HCT116 (cell line): ENCODE measurements around the gene ADGRD1. TPM values are rescaled to one million over a fixed set of nuclear protein-coding genes. Genes with fewer than 3 reads are reported as not detected.

Experiments used
- ATAC-seq: fragments of 200-7000 bp; cut with Tn5 transposase; 2 replicates; pipeline ENCODE4 v1.9.1; 2020; ENCODE audit warnings: mild to moderate bottlenecking, moderate library complexity
- BruUV-seq: library from RNA; stranded (reverse); fragments of 400-500 nt; replicated peaks from 2 replicates; lab custom pipeline; 2021; lab: Mats Ljungman, UMichigan
- CTCF ChIA-PET: fragments of 300-600 bp; sonication (Branson Sonifier 250); formaldehyde crosslinking; loops from one replicate; lab custom pipeline; 2021; ENCODE audit warnings: antibody characterized with exemption; lab: Charles Lee
- POLR2A ChIA-PET: fragments of 300-600, 350-600 bp; sonication (Branson Sonifier 250); formaldehyde crosslinking; loops from one replicate; lab custom pipeline; 2021; ENCODE audit warnings: antibody characterized with exemption; lab: Charles Lee
- RAD21 ChIA-PET, 2 experiments: fragments of 300-600 bp; sonication (Branson Sonifier 250); formaldehyde crosslinking; loops; one replicate each; lab custom pipeline; 2023; ENCODE audit warnings: low total read pairs in 2 of 2; ENCODE audit not compliant: uncharacterized antibody in 2 of 2, unreplicated experiment in 2 of 2, low non-redundant PET in 1 of 2; lab: Charles Lee
- DNase-seq: peaks from one replicate; pipeline ENCODE4 v3.0.0-alpha.2; 2010; ENCODE audit warnings: low read depth, low spot score
- H2AFZ ChIP-seq: fragments of 200-600 bp; shearing (Covaris generic), sonication (generic); 2 replicates; pipeline ENCODE4 v1.6.1; 2017; ENCODE audit warnings: low read depth, mixed run types, mixed read lengths, antibody characterized with exemption, low read length; ENCODE audit not compliant: poor library complexity, severe bottlenecking
- H3K27ac ChIP-seq: 2 replicates; pipeline ENCODE4 v1.5.1; 2012; ENCODE audit warnings: low read depth, low read length
- H3K27me3 ChIP-seq: fragments of 200-600 bp; sonication (generic); 2 replicates; pipeline ENCODE4 v1.6.1; 2016; ENCODE audit warnings: mixed run types, low read length, mixed read lengths; ENCODE audit not compliant: insufficient read depth
- H3K36me3 ChIP-seq, 2 experiments: fragments of 200-500 bp in 1 of 2; fragments of 200-600 bp in 1 of 2; sonication (Bioruptor generic) in 1 of 2; sonication (generic) in 1 of 2; 2 replicates each; pipeline versions ENCODE4 v1.5.1 to v1.6.1; 2014 to 2016; ENCODE audit warnings: low read length in 2 of 2, inconsistent platforms in 1 of 2, mixed read lengths in 1 of 2, mixed run types in 1 of 2; ENCODE audit not compliant: insufficient read depth in 2 of 2, control insufficient read depth in 1 of 2
- H3K4me1 ChIP-seq, 2 experiments: fragments of 200-600 bp in 1 of 2; sonication (generic) in 1 of 2; 2 replicates each; pipeline versions ENCODE4 v1.5.1 to v1.6.1; 2012 to 2017; ENCODE audit warnings: low read length in 2 of 2, inconsistent platforms in 1 of 2, mild to moderate bottlenecking in 1 of 2, mixed read lengths in 1 of 2, mixed run types in 1 of 2, moderate library complexity in 1 of 2; ENCODE audit not compliant: insufficient read depth in 2 of 2, control insufficient read depth in 1 of 2
- H3K4me2 ChIP-seq: fragments of 200-600 bp; sonication (generic); 2 replicates; pipeline ENCODE4 v1.6.1; 2017; ENCODE audit warnings: mixed run types, low read length, mixed read lengths
- H3K4me3 ChIP-seq, 2 experiments: fragments of 200-600 bp in 1 of 2; sonication (generic) in 1 of 2; replicated peaks in 1 of 2; 2 replicates each; pipeline ENCODE4 v1.5.1; 2011 to 2016; ENCODE audit warnings: low read length in 2 of 2, control low read depth in 1 of 2, low read depth in 1 of 2, mild to moderate bottlenecking in 1 of 2, mixed read lengths in 1 of 2, mixed run types in 1 of 2
- H3K79me2 ChIP-seq: fragments of 200-600 bp; sonication (generic); 2 replicates; pipeline ENCODE4 v1.6.1; 2017; ENCODE audit warnings: mild to moderate bottlenecking, mixed run types, low read length, moderate library complexity, mixed read lengths; ENCODE audit not compliant: insufficient read depth
- H3K9ac ChIP-seq: fragments of 200-600 bp; sonication (generic); 2 replicates; pipeline ENCODE4 v1.6.1; 2016; ENCODE audit warnings: low read length, mixed read lengths
- H3K9me2 ChIP-seq: fragments of 200-600 bp; sonication (generic), shearing (Covaris generic); 2 replicates; pipeline ENCODE4 v1.6.1; 2017; ENCODE audit warnings: mixed run types, mild to moderate bottlenecking, moderate library complexity; ENCODE audit not compliant: insufficient read depth
- H3K9me3 ChIP-seq, 2 experiments: fragments of 200-500 bp in 1 of 2; fragments of 200-600 bp in 1 of 2; sonication (Bioruptor generic) in 1 of 2; sonication (generic) in 1 of 2; 2 replicates each; pipeline ENCODE4 v1.6.1; 2014 to 2017; ENCODE audit warnings: low read length in 2 of 2, mixed read lengths in 2 of 2, inconsistent platforms in 1 of 2, low read depth in 1 of 2, mild to moderate bottlenecking in 1 of 2, mixed run types in 1 of 2, moderate library complexity in 1 of 2; ENCODE audit not compliant: control insufficient read depth in 1 of 2, insufficient read depth in 1 of 2
- H4K20me1 ChIP-seq: fragments of 200-600 bp; sonication (generic), shearing (Covaris generic); 2 replicates; pipeline ENCODE4 v1.6.1; 2017; ENCODE audit warnings: mixed run types, mild to moderate bottlenecking, moderate library complexity; ENCODE audit not compliant: insufficient read depth
- CTCF ChIP-seq, 3 experiments: fragments of 200-600 bp in 1 of 3; sonication (generic) in 1 of 3; IDR thresholded peaks in 2 of 3; conservative IDR thresholded peaks in 1 of 3; 2 replicates each; pipeline ENCODE4 v1.5.1; 2012 to 2017; ENCODE audit warnings: low read depth in 2 of 3, low read length in 2 of 3, antibody characterized with exemption in 1 of 3, borderline replicate concordance in 1 of 3, control low read depth in 1 of 3, mild to moderate bottlenecking in 1 of 3, mixed read lengths in 1 of 3, mixed run types in 1 of 3, moderate library complexity in 1 of 3; ENCODE audit not compliant: insufficient read depth in 1 of 3
- EGR1 ChIP-seq: IDR thresholded peaks from 2 replicates; pipeline ENCODE4 v1.6.1; 2012; ENCODE audit warnings: low read depth
- ELF1 ChIP-seq: IDR thresholded peaks from 2 replicates; pipeline ENCODE4 v1.6.1; 2012; ENCODE audit warnings: low read depth, borderline replicate concordance
- FOSL1 ChIP-seq: IDR thresholded peaks from 2 replicates; pipeline ENCODE4 v1.6.1; 2012; ENCODE audit warnings: low read depth
- JUND ChIP-seq: IDR thresholded peaks from 2 replicates; pipeline ENCODE4 v1.6.1; 2012
- POLR2A ChIP-seq: IDR thresholded peaks from 2 replicates; pipeline ENCODE4 v1.7.0; 2011; ENCODE audit warnings: borderline replicate concordance; ENCODE audit not compliant: insufficient read depth, insufficient read length; ENCODE audit errors: extremely low read depth
- RAD21 ChIP-seq: IDR thresholded peaks from 2 replicates; pipeline ENCODE4 v1.6.1; 2012; ENCODE audit warnings: low read depth, mild to moderate bottlenecking
- REST ChIP-seq: IDR thresholded peaks from 2 replicates; pipeline ENCODE4 v1.6.1; 2012; ENCODE audit warnings: low read depth
- SIN3A ChIP-seq: IDR thresholded peaks from 2 replicates; pipeline ENCODE4 v1.6.1; 2012; ENCODE audit warnings: low read depth
- SRF ChIP-seq: IDR thresholded peaks from 2 replicates; pipeline ENCODE4 v1.6.1; 2012; ENCODE audit warnings: low read depth
- YY1 ChIP-seq: IDR thresholded peaks from 2 replicates; pipeline ENCODE4 v1.6.1; 2011; ENCODE audit warnings: low read length, low read depth, moderate library complexity, mild to moderate bottlenecking; ENCODE audit not compliant: insufficient replicate concordance; ENCODE audit errors: extremely low read depth
- intact Hi-C: fragments of 100-400 bp; cut with micrococcal nuclease; formaldehyde crosslinking; loops from 2 replicates; pipeline ENCODE4 v1.10.0; 2022
- total RNA-seq: library from RNA; stranded (reverse); gene quantifications from one replicate; pipeline ENCODE4 v1.2.1, GENCODE V29; 2021; ENCODE audit not compliant: unreplicated experiment

The ADGRD1 gene
- total RNA-seq, 1 experiment from 2014 or later, result 0.44 TPM

DNA sequence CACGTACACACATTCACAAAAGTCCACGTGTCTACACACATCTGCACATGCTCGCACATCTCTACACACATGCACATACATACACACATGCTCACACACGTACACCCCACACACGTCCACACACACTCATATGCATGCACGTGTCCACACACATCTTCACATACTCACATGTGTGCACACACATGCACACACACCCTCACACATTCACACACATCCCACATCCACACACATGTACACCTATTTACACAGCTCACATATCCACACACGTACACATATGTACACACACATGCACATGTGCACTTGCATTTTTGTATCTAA lies 3.6 kb downstream of the ADGRD1 start:
- ChIA-PET POLR2A (no interaction called here), RAD21 (no interaction called here), CTCF (no interaction called here)
- H3K4me1 ChIP-seq, result no peaks in the 10 kb centered on the region
- no peaks in the 10 kb centered on the region for H4K20me1 ChIP-seq
- H3K27ac ChIP-seq, result no peak overlapping the region
- TF ChIP-seq FOSL1, result no peak
- TF ChIP-seq REST, result no peak
- no peak for TF ChIP-seq POLR2A
- TF ChIP-seq SRF, result no peak
- TF ChIP-seq YY1, result no peak
- TF ChIP-seq RAD21, result no peak
- no peak for TF ChIP-seq SIN3A
- TF ChIP-seq CTCF (IDR thresholded peaks at IDR 0.05 in 2 of 3, conservative IDR thresholded peaks at IDR 0.05 in 1 of 3; ENCODE audit: borderline replicate concordance in 1 of 3, insufficient read depth in 1 of 3, low read depth in 2 of 3, low read length in 2 of 3), result no peak
- no peak for TF ChIP-seq EGR1
- TF ChIP-seq ELF1, result no peak
- no peak for TF ChIP-seq JUND
- no TSS peak for BruUV-seq
- no peak overlapping the region for H2AFZ ChIP-seq
- H3K9me3 ChIP-seq, result peaks cover 0 to 5% of the 10 kb centered on the region in 2 experiments; a peak in 1 of 4 replicates
- intact Hi-C loops, result no loop called here
- no peak overlapping the region for H3K4me2 ChIP-seq
- no peak overlapping the region for H3K9ac ChIP-seq
- ATAC-seq (no peak), DNase-seq (no peak)
- no peaks in the 10 kb centered on the region for H3K79me2 ChIP-seq
- H3K4me3 ChIP-seq, result no peak overlapping the region
- no peaks in the 10 kb centered on the region for H3K9me2 ChIP-seq
- no peaks in the 10 kb centered on the region for H3K36me3 ChIP-seq
- H3K27me3 ChIP-seq, result peaks cover 22% of the 10 kb centered on the region
